Peyer's patch (tissue), 4 donors: ENCODE results near the gene AP1B1. TPM values are rescaled to one million over a fixed set of nuclear protein-coding genes. Genes with fewer than 3 reads are reported as not detected.

Source experiments
- DNase-seq, 3 donors: peaks; one replicate each; pipeline ENCODE4 v3.0.0-alpha.2; 2017 to 2019
- H3K27ac ChIP-seq, 4 donors: fragments of 200-600 bp; sonication (generic); one replicate each; pipeline ENCODE4 v1.5.1; 2016 to 2019
- H3K27me3 ChIP-seq, 2 donors: fragments of 200-600 bp; sonication (generic); one replicate each; pipeline ENCODE4 v1.5.1; 2019
- H3K36me3 ChIP-seq, 3 donors: fragments of 200-600 bp; sonication (generic); one replicate each; pipeline ENCODE4 v1.5.1; 2016 to 2019
- H3K4me1 ChIP-seq, 4 donors: fragments of 200-600 bp; sonication (generic); one replicate each; pipeline ENCODE4 v1.5.1; 2016 to 2019
- H3K4me3 ChIP-seq, 4 donors: fragments of 200-600 bp; sonication (generic); 1 replicate in 3 of 4; 2 replicates in 1 of 4; pipeline ENCODE4 v1.5.1; 2016 to 2019; ENCODE audit warnings: mild to moderate bottlenecking in 1 of 4
- H3K9me3 ChIP-seq, 4 donors: fragments of 200-600 bp; sonication (generic); one replicate each; pipeline ENCODE4 v1.5.1; 2016 to 2019; ENCODE audit warnings: mild to moderate bottlenecking in 1 of 4
- CTCF ChIP-seq, 6 experiments: fragments of 450-650 bp in 4 of 6; fragments of 200-600 bp in 2 of 6; sonication (generic) in 1 of 6; IDR thresholded peaks; one replicate each; pipeline ENCODE4 v1.5.1; 2017 to 2019; ENCODE audit warnings: antibody characterized with exemption in 6 of 6, mild to moderate bottlenecking in 3 of 6, moderate library complexity in 1 of 6
- POLR2A ChIP-seq, 2 donors: fragments of 450-650 bp; IDR thresholded peaks; one replicate each; pipeline ENCODE4 v1.5.1; 2017; ENCODE audit warnings: antibody characterized with exemption in 2 of 2, mild to moderate bottlenecking in 2 of 2, moderate library complexity in 2 of 2
- total RNA-seq, 4 donors: library from RNA; depleted of rRNA; stranded (reverse); fragments of >200 nt; gene quantifications; one replicate each; pipeline ENCODE4 v1.1.0, GENCODE V29; 2016

The AP1B1 gene
- total RNA-seq, 4 donors from 2014 or later: 109 to 135 (median 124) TPM

GRCh38 chr22:29307596-29308147 lies 80.7 kb downstream of the AP1B1 start:
- no peak for TF ChIP-seq POLR2A (IDR thresholded peaks at IDR 0.05)
- no peak for TF ChIP-seq CTCF (IDR thresholded peaks at IDR 0.05)
- Histone ChIP-seq H3K9me3 (no peaks in the 10 kb centered on the region), H3K4me1 (peaks cover 8 to 56% (median 25%) of the 10 kb centered on the region in 4 donors), H3K36me3 (no peaks in the 10 kb centered on the region), H3K27me3 (no peaks in the 10 kb centered on the region), H3K4me3 (peak overlapping the region; percentile 60 to 86 (median 82)), H3K27ac (peak overlapping the region; percentile 75 to 90 (median 84))
- DNase-seq: peak in 1 of 3 donors; percentile 46

DNA sequence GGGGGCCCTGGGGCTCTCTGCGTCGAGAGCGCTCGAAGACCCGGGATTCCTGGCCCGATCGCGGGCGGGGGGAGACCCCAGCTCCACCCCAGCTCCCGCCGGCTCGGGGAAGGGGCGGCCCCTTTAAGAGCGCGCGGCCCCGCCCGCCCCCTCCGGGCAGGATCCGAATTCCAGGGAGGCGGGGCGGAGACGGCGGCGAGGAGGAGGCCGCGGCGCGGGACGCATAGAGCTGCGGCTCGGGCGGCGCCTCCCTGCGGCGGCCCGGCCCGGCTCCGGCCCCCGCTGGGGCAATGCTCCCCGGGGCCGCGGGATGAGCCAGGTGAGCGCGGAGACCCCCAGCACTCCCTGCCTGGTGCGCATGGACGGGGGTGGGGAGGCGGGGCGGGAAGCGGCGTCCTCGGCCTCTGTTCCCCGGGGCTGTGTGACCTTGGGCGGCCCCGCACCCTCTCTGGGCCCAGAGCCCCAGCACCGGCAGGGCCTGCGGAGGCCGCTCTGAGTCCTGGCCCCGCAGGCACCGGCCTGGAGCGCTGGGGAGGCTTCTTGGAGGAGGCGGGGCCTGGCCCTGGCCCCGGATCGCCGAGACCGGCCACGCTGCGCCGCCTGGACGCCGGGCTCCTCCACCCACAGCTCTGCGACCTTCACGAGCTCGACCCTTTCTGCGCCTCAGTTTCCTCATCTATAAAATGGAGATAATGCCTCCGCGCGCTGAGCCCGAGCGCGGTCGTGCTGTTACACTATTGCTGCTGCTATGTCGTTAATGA lies 81.4 kb downstream of the AP1B1 start:
- peak; percentile 37 to 90 (median 85) for DNase-seq
- no peaks in the 10 kb centered on the region for H3K27me3 ChIP-seq
- peak overlapping the region; percentile 75 to 90 (median 84) for H3K27ac ChIP-seq
- H3K36me3 ChIP-seq: no peaks in the 10 kb centered on the region
- H3K9me3 ChIP-seq: no peaks in the 10 kb centered on the region
- peak overlapping the region; percentile 60 to 86 (median 82) for H3K4me3 ChIP-seq
- TF ChIP-seq POLR2A (IDR thresholded peaks at IDR 0.05): peak; percentile 25 to 29
- peak in 2 of 6 experiments; percentile 5 to 10 for TF ChIP-seq CTCF (IDR thresholded peaks at IDR 0.05)
- H3K4me1 ChIP-seq: peaks cover 8 to 60% (median 25%) of the 10 kb centered on the region in 4 donors

GRCh38 chr22:29306175-29306834 lies 82.1 kb downstream of the AP1B1 start, which contains the start of gene GAS2L1:
TSS of gene GAS2L1 (plus strand) at chr22:29306650. CDS start at chr22:29308106, 1,456 bp downstream.
- Histone ChIP-seq H3K27ac (peak within 1 kb of the TSS; percentile 75 to 90 (median 84)), H3K36me3 (peaks cover 0 to under 1% (median 0%) of the 10 kb centered on the region in 3 donors), H3K4me1 (peaks cover 8 to 60% (median 25%) of the 10 kb centered on the region in 4 donors), H3K9me3 (no peaks in the 10 kb centered on the region), H3K4me3 (peak within 1 kb of the TSS; percentile 60 to 86 (median 82)), H3K27me3 (no peaks in the 10 kb centered on the region)
- DNase-seq: peak; percentile 37 to 91 (median 85)
- peak in 5 of 6 experiments; percentile 8 to 71 (median 68) for TF ChIP-seq CTCF (IDR thresholded peaks at IDR 0.05)
- TF ChIP-seq POLR2A (IDR thresholded peaks at IDR 0.05): no peak

- TF ChIP-seq CTCF (IDR thresholded peaks at IDR 0.05): no peak
- TF ChIP-seq POLR2A (IDR thresholded peaks at IDR 0.05): no peak
- no peak for DNase-seq
- H3K4me1 ChIP-seq: peaks cover 8 to 60% (median 21%) of the 10 kb centered on the region in 4 donors
- H3K9me3 ChIP-seq: no peaks in the 10 kb centered on the region
- H3K27ac ChIP-seq: peak overlapping the region in 2 of 4 donors; percentile 86 to 90
- H3K36me3 ChIP-seq: peaks cover 0 to 4% (median 0%) of the 10 kb centered on the region in 3 donors
- H3K4me3 ChIP-seq: peak overlapping the region in 3 of 4 donors; percentile 60 to 86 (median 85)
- no peaks in the 10 kb centered on the region for H3K27me3 ChIP-seq
Observed at GRCh38 chr22:29305836-29306174, 82.6 kb downstream of the AP1B1 start.

DNA sequence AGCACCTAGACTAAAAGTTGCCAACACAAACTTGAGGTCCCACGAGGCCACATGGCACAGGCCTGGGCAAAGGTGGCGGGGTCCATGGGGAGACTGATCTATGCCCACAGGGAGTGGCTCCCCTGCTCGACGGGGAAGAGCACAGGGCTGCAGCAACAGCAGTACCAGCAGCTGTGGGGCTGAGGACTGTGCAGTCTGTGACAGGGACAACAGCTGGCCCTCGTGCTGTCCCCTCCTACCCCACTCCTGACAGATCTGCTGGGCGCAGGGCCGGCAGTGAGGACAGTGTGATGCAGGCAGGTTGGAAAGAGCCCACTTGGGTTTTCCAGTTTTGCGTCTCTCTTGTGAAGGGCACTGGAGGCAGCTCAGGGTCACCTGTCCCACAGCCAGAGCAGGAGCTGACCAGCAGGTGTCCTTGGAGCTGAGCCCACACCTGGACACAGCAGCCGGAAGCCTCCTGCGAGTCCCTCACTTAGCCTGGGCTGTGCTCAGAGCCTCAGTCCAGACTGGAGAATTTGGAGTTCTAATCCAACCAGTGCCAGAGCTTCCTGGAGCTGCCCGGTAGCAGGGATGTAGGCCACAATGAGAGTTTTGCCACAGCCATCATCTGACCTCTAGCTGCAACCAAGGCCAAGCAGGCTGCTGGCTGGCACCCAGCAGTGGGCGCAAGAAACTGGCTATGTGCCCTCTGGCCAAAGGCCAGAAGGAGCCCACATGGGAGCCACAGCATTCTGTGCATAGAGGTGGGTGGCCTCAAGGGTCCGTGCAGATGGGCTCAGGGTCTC lies 85.5 kb downstream of the AP1B1 start:
- Histone ChIP-seq H3K9me3 (no peaks in the 10 kb centered on the region), H3K27ac (peak overlapping the region in 2 of 4 donors; percentile 65 to 76), H3K27me3 (no peaks in the 10 kb centered on the region), H3K4me1 (peaks cover 0 to 31% (median 12%) of the 10 kb centered on the region in 4 donors), H3K4me3 (no peak overlapping the region), H3K36me3 (peaks cover 0 to 33% (median 2%) of the 10 kb centered on the region in 3 donors)
- DNase-seq: peak in 2 of 3 donors; percentile 73 to 81
- TF ChIP-seq CTCF (IDR thresholded peaks at IDR 0.05) (no peak), POLR2A (IDR thresholded peaks at IDR 0.05) (no peak)
